ENCODE results near the gene ENDOU. TPM values are rescaled to one million over a fixed set of nuclear protein-coding genes. Genes with fewer than 3 reads are reported as not detected.

Gene ENDOU
- total and polyA plus RNA-seq, 2 donors (not counting 3 experiments of a cell fraction or from before 2014, with no cell fraction given): not detected

DNA sequence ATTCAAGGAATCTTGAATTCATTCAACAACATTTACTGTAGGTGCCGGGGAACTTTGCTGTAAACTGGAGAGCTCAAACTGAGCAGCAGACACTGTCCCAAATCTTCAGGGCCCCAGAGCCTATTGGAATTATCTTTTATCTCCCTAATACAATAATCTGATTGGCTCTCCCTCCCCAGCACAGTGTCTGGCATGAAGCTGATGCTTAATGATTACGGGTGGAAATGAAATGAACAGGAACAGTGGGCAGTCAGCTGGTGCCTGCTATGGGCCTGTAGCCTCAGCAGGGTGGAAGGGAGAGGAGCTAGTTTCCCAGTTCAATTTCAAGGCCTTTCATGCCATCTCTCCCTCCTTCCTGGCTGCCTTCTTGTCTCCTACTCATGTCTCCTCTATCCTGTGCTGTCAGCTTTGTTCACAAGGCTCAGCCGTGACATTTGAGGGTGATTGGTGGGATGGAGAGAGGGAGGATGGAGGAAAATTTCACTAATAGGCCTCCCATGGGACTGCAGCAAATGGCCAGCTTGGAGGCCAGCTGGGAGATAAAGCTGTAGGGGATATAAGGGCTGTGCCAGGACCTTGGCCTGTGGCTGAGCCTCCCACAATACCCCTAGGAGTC, 37.7 kb upstream of the ENDOU start:
- POLR2A ChIA-PET: no interaction called here
- intact Hi-C loops (cut with micrococcal nuclease): no loop called here

DNA sequence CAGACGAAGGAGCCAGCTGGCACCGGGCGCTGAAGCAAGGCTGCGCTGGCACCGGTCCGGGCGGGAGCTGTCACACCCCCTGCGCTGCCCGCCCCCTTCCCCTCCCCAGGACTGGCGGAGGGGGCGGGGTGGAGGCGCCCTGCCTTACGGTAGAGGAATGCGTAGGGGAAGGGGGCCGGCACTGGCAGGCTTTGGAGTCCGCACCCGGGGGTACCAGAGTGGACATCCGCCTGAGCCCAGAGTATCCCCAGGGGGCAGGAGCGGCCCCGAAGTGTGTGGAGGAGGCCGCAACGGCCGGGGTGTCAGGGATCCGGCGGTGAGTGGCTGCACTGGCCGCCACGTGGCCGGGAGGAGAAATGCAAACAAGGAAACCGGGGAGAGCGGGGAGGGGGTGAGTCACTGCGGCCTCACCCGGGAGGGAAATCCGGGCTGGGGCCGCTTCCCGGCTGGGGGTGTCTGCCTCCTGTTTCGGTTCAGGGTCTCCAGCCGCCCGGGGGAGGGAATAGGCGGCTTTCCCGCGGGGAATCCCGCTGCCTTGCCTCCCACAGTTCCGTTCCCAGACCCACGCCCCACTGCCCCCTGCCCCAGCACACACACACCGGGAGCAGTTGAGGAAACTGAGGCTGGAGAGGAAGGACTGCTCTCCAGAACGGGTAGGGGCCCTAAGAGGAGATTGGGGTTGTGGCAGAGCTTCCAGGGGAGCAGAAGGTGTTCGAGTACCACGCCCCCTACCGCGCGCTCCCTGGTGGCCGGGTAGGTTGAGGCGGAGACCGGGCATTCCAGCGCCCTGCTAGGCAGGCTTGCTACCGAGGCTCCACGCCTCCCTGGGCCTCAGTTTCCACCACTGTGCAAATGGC, 33.8 kb upstream of the ENDOU start, which contains the start of gene RAPGEF3:
Gene RAPGEF3, minus strand, starts transcription at position 47 of the 857 bp plus-strand sequence. CDS start 324 bp downstream, outside the sequence.
- Histone ChIP-seq H3K27me3 (ENCODE audit: control insufficient read depth in 2 of 2, insufficient read depth in 2 of 2, low read length in 2 of 2) (no peaks in the 10 kb centered on the region), H2AFZ (ENCODE audit: low read depth, low read length) (peak within 1 kb of the TSS; percentile 64), H3K9me3 (replicated peaks; ENCODE audit: control insufficient read depth, insufficient read depth, low read length) (no peaks in the 10 kb centered on the region), H3K36me3 (ENCODE audit: control insufficient read depth in 2 of 2, extremely low read depth in 1 of 2, insufficient read depth in 2 of 2, low read length in 2 of 2) (no peaks in the 10 kb centered on the region), H3K4me2 (ENCODE audit: insufficient read depth, low read length) (peak within 1 kb of the TSS; percentile 52), H3K27ac (ENCODE audit: insufficient read depth, low read depth, low read length) (peak within 1 kb of the TSS; percentile 95), H3K79me2 (ENCODE audit: control insufficient read depth, insufficient read depth, low read length) (peaks cover 32% of the 10 kb centered on the region), H3K4me3 (replicated peaks in 1 of 3; ENCODE audit: insufficient read depth in 1 of 3, low read depth in 1 of 3, low read length in 3 of 3) (peak within 1 kb of the TSS; percentile 50 to 71 (median 62)), H3K9me1 (replicated peaks; ENCODE audit: control insufficient read depth, extremely low read depth, insufficient read depth, low read length) (no peaks in the 10 kb centered on the region), H3K4me1 (ENCODE audit: control insufficient read depth, extremely low read depth, insufficient read depth, low read length) (peaks cover 52% of the 10 kb centered on the region), H3K9ac (replicated peaks; ENCODE audit: extremely low read depth, insufficient read depth, low read length) (peak within 1 kb of the TSS; percentile 85), H4K20me1 (replicated peaks; ENCODE audit: control insufficient read depth, extremely low read depth, insufficient read depth, low read length) (no peaks in the 10 kb centered on the region)
- peak; percentile 98 for FAIRE-seq
- DNase-seq (ENCODE audit: low read depth, low spot score): peak; percentile 94
- intact Hi-C loops (cut with micrococcal nuclease) (loop anchor here (1.0 to 5.0 kb wide), 4 partner anchors 14 to 958 kb away; partner anchors contain the start of genes CCNT1 and SLC48A1), dilution Hi-C loops (cut with MboI; ENCODE audit: extremely low pct_ligation_motif_present, low sequenced_read_pairs) (no loop called here)
- CTCF ChIA-PET: interaction anchor here (0.6 to 8.4 kb wide), 21 partner anchors 9 to 190 kb away, joined by 3 to 191 read pairs (median 4); partner anchors contain the start of genes RPAP3 and SLC48A1
- TF ChIP-seq JUN (IDR thresholded peaks at IDR 0.05; ENCODE audit: borderline replicate concordance, insufficient read depth, insufficient read length, low read depth) (peak; percentile 67), GATA2 (IDR thresholded peaks at IDR 0.05; ENCODE audit: insufficient read depth, insufficient read length, low read depth, low read length) (no peak), POLR2AphosphoS5 (IDR thresholded peaks at IDR 0.05; ENCODE audit: insufficient read depth, low read depth, low read length) (peak; percentile 91), MYC (IDR thresholded peaks at IDR 0.05; ENCODE audit: low read depth, low read length) (peak; percentile 53), EZH2 (IDR thresholded peaks at IDR 0.05; ENCODE audit: borderline replicate concordance, low read depth, low read length, severe bottlenecking) (no peak), FOS (IDR thresholded peaks at IDR 0.05; ENCODE audit: borderline replicate concordance, insufficient read depth, low read length) (peak; percentile 97), POLR2A (IDR thresholded peaks at IDR 0.05; ENCODE audit: low read depth, low read length) (peak; percentile 67)
- TF ChIP-seq, protein P1, sequence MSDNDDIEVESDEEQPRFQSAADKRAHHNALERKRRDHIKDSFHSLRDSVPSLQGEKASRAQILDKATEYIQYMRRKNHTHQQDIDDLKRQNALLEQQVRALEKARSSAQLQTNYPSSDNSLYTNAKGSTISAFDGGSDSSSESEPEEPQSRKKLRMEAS (IDR thresholded peaks at IDR 0.05; ENCODE audit: insufficient read depth, insufficient read length): peak; percentile 88
- TF ChIP-seq, protein P2, sequence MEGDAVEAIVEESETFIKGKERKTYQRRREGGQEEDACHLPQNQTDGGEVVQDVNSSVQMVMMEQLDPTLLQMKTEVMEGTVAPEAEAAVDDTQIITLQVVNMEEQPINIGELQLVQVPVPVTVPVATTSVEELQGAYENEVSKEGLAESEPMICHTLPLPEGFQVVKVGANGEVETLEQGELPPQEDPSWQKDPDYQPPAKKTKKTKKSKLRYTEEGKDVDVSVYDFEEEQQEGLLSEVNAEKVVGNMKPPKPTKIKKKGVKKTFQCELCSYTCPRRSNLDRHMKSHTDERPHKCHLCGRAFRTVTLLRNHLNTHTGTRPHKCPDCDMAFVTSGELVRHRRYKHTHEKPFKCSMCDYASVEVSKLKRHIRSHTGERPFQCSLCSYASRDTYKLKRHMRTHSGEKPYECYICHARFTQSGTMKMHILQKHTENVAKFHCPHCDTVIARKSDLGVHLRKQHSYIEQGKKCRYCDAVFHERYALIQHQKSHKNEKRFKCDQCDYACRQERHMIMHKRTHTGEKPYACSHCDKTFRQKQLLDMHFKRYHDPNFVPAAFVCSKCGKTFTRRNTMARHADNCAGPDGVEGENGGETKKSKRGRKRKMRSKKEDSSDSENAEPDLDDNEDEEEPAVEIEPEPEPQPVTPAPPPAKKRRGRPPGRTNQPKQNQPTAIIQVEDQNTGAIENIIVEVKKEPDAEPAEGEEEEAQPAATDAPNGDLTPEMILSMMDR (IDR thresholded peaks at IDR 0.05; ENCODE audit: extremely low read depth in 1 of 2, insufficient read depth in 1 of 2, low read depth in 1 of 2, low read length in 2 of 2): peak; percentile 43 to 70
- POLR2A ChIA-PET: interaction anchor here (1.4 to 1.6 kb wide), 2 partner anchors 16 to 18 kb away, joined by 8 to 11 read pairs; no protein-coding TSS in a partner anchor
- TSS peak; percentile 45 for BruUV-seq (replicated peaks)

More for the DNA sequence above, 37.7 kb upstream of the ENDOU start:
- DNase-seq (ENCODE audit: low read depth, low spot score): no peak
- BruUV-seq (replicated peaks): no TSS peak
- no peaks in the 10 kb centered on the region for H3K36me3 ChIP-seq (ENCODE audit: control insufficient read depth in 2 of 2, extremely low read depth in 1 of 2, insufficient read depth in 2 of 2, low read length in 2 of 2)
- H4K20me1 ChIP-seq (replicated peaks; ENCODE audit: control insufficient read depth, extremely low read depth, insufficient read depth, low read length): no peaks in the 10 kb centered on the region
- no peak overlapping the region for H3K4me3 ChIP-seq (replicated peaks in 1 of 3; ENCODE audit: insufficient read depth in 1 of 3, low read depth in 1 of 3, low read length in 3 of 3)
- H3K9ac ChIP-seq (replicated peaks; ENCODE audit: extremely low read depth, insufficient read depth, low read length): no peak overlapping the region
- H3K4me1 ChIP-seq (ENCODE audit: control insufficient read depth, extremely low read depth, insufficient read depth, low read length): peaks cover 19% of the 10 kb centered on the region
- H3K27ac ChIP-seq (ENCODE audit: insufficient read depth, low read depth, low read length): no peak overlapping the region
- FAIRE-seq: peak; percentile 18
- no peaks in the 10 kb centered on the region for H3K27me3 ChIP-seq (ENCODE audit: control insufficient read depth in 2 of 2, insufficient read depth in 2 of 2, low read length in 2 of 2)
- no peak for TF ChIP-seq EZH2 (IDR thresholded peaks at IDR 0.05; ENCODE audit: borderline replicate concordance, low read depth, low read length, severe bottlenecking)
- no peak for TF ChIP-seq GATA2 (IDR thresholded peaks at IDR 0.05; ENCODE audit: insufficient read depth, insufficient read length, low read depth, low read length)
- TF ChIP-seq JUN (IDR thresholded peaks at IDR 0.05; ENCODE audit: borderline replicate concordance, insufficient read depth, insufficient read length, low read depth): no peak
- TF ChIP-seq POLR2AphosphoS5 (IDR thresholded peaks at IDR 0.05; ENCODE audit: insufficient read depth, low read depth, low read length): no peak
- H3K9me3 ChIP-seq (replicated peaks; ENCODE audit: control insufficient read depth, insufficient read depth, low read length): no peaks in the 10 kb centered on the region
- CTCF ChIA-PET: interaction anchor here (0.8 to 2.2 kb wide), 5 partner anchors 19 to 111 kb away, joined by 3 to 15 read pairs (median 5); no protein-coding TSS in a partner anchor
- no peak overlapping the region for H2AFZ ChIP-seq (ENCODE audit: low read depth, low read length)
- H3K79me2 ChIP-seq (ENCODE audit: control insufficient read depth, insufficient read depth, low read length): peaks cover 6% of the 10 kb centered on the region
- H3K4me2 ChIP-seq (ENCODE audit: insufficient read depth, low read length): no peak overlapping the region
- dilution Hi-C loops (cut with MboI; ENCODE audit: extremely low pct_ligation_motif_present, low sequenced_read_pairs): no loop called here
- no peaks in the 10 kb centered on the region for H3K9me1 ChIP-seq (replicated peaks; ENCODE audit: control insufficient read depth, extremely low read depth, insufficient read depth, low read length)

All from endothelial cell of umbilical vein (primary cell).